ENCODE results near the gene CHD9.
A peak's percentile ranks its signal among the peaks of the same experiment; 100 is the strongest.
"Not testable (repeated sequence)": the region's sequence is repeated elsewhere in the genome, so short reads cannot be mapped to it uniquely, and the experiment has no call there.

Gene CHD9

GRCh38 chr16:53054670-53055485 is at the start of gene CHD9:
Gene CHD9 (plus strand): TSS chr16:53054991. CDS start chr16:53156090, 101,099 bp downstream.
- DNase-seq: peak; percentile 62 to 87

GRCh38 chr16:53007095-53007494 is 47.7 kb upstream of the CHD9 start:
- no peak for DNase-seq

DNA sequence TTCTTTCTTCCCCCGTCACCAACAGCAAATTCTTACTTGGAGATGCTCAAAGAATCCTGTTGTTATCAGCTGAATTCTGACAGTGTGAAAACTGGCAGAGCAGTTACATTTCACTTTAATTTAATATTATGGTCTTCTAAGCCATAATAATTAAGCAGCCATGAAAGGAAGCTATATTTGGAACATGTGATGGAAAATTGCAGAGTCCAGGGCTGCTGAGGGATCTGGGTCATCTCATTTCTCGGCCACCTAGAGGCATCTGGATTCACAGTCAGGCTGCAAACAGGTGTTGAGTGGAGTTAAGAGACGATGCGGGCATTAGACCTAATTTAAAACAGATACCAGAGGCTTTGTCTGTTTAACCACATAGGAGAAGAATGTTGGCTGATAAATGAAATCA is 40.5 kb upstream of the CHD9 start:
- DNase-seq: no peak

DNA sequence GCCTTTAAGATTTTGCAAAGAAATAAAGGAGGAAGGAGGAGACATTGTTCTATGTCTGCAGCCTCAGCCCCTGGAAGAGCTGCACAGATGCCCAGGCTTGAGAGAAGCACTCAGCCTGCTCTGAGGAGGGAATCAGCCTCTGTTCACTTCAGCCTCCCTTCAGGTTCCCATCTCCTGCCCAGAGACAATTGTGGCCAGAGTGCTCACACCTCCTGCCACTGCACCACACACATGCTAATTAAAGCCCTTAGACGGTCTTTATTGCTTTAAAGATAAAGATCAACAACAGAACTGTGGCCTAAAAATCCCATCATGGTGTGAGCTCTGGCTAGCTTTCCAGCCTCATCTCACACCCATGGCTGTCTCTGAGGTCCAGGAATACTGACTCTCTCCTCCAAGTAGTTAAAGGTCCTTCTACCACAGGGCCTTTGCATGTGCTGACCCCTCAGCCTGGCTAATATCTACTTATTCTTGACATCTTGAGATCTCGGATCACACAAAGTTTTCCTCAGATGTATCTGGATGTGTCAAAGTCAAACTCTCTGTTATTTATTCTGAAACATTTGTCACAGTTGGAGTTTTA is 35.9 kb upstream of the CHD9 start:
- no peak for DNase-seq

- DNase-seq: peak in 1 of 2 experiments; percentile 68
Observed at GRCh38 chr16:53022374-53022773, 32.4 kb upstream of the CHD9 start.

DNA sequence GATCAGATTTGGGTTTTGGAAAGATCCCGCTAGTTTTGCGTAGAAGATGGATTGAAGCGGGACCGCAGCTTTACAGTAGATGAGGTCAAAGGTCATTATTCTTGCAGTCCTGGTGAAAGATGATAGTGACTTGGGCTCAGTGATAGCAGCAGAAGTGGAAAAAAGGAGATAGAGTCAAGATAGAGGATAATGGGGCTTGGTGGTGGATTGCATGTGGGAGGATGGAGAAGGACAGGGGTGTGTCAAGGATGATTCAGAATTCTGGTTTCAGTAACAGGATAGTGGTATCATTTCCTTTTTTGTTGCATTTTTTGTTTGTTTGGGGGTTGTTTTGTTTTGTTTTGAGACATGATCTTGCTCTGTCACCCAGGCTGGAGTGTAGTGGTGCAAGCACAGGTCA is 30.7 kb upstream of the CHD9 start:
- DNase-seq: no peak

DNA sequence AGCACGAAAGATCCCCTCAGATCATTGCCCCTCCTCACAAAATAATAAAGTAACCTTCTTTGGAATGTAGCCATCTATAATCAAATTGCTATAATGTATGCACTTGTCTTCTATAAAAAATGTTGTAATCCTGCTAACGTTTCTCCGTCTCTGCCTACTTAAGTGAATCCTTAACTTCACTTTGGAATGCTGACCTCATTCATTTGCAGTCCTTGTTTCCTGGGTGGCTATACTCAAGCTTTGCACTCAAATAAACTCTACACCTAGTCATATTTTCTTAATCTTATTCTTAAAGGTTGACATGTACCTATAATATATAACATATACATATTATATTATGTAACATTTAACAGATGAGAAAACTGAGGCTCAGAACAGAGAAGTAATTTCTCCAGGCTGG is 24.8 kb upstream of the CHD9 start:
- no peak for DNase-seq

DNA sequence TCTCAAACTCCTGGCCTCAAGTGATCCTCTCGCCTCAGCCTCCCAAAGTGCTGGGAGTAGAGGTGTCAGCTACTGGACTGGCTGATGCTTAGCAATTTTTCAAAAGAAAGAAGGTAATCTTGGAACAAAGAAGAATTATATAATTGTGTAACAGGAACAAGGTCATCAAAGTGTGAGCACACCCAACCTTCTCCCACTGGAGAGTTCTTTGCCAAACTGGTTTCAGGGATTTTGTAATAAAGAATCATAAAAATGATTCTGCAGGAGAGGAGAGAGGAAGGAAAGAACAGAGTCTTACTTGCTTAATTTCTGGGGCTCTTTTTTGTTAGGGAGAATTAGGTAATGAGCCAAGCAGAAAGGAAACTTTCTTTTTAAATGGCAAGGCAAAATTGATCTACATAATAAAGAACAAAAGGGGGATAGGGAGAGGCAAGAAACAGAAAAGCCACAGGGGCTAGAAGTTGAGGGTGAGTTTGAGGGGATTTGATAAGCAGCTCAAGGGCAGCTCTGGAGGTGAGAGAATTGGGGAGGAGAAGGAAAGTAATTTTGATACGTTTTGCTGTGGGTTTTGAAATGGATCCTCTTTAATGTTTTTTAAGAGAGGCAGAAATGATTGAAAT is 23.4 kb upstream of the CHD9 start:
- no peak for DNase-seq

- no peak for DNase-seq
Observed at GRCh38 chr16:53034306-53034705, 20.5 kb upstream of the CHD9 start.

DNA sequence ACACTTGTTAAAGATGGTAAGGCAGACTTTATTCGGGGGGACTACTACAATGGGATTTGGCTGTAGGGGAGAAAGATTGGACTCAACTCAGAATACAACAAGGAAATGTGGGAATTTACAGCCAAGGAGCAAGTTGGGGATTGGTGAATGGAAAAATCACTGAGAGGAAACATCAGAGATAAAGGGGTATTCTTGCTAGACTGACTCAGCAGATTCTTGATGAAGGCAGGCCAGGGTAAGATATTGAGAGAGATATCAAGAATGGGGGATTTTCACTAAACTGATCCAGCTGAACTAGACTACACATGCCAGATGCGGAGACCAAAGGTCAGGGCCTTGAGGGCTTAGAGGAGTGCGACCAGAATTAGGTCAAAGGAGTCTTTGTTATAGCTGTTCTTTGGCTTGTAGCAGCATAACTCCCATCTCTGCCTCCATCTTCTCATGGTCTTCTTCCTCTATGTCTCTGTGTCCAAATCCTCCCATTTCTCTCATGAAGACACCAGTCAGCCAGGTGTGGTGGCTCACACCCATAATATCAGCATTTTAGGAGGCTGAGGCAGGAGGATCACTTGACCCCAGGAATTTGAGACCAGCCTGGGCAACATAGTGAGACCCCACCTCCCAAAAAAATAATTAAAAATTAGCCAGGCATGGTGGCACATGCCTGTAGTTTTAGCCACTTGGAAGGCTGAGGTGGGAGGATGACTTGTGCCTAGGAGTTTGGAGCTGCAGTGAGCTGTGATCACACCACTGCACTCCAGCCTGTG is 19.4 kb upstream of the CHD9 start:
- no peak for DNase-seq

DNA sequence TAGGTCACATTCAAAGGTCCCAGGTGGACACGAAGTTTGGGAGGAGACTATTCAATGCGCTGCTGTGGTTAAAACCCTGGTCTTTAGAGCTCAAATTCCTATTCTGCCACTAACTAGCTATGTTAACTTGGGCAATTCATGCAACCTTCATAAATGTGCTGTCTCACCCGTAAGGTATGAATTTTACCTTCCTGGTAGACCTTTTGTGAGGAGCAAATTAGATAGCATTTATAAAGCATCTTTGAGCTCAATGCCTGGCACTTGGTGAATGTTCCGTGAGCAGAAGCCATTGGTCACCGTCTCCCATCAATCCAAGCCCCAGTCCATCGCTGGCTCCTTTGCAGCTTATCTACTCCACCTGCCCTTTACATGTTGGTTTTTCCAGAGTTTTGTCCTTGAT is 18.7 kb upstream of the CHD9 start:
- no peak for DNase-seq

GRCh38 chr16:53036711-53037110 is 18.1 kb upstream of the CHD9 start:
- not testable (repeated sequence) for DNase-seq

- DNase-seq: no peak
Observed at GRCh38 chr16:53040788-53041187, 14.0 kb upstream of the CHD9 start.

DNA sequence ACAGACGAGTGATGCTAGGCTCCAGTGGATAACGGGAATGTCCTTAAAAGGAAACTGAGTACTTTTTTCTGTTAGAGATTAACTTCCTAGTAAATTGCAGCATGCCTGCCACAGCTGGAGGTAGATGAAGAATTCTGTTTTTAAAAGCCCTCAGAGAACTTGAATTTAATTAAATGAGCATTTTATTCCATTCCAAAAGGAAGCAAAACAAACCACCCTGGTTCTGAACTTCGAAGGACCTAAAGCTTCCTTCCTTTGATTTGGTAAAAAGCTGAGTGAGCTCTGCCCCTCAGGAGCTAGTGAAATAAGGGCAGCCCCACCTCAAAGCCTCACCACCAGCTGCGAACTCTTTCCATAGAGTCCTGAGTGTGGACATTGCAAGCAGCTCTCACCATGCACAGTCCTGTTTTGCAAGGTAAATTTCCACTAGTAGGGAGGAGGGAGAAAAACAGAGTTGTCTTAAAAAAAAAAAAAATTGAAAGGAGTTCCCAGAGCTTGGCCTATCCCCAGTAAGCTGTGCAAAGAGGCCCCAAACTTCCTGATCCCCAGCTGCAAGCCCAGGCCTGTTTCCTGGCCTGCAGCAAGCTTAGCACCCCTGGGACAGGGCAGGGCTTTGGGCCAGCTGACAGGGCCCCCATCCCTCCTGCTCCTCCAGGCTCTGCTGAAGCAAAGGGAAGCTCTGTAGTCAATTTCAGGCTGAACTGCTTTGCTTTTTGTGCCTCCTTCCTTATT is 13.3 kb upstream of the CHD9 start:
- peak; percentile 90 to 93 for DNase-seq

GRCh38 chr16:53042235-53042701 is 12.5 kb upstream of the CHD9 start:
- DNase-seq: no peak

DNA sequence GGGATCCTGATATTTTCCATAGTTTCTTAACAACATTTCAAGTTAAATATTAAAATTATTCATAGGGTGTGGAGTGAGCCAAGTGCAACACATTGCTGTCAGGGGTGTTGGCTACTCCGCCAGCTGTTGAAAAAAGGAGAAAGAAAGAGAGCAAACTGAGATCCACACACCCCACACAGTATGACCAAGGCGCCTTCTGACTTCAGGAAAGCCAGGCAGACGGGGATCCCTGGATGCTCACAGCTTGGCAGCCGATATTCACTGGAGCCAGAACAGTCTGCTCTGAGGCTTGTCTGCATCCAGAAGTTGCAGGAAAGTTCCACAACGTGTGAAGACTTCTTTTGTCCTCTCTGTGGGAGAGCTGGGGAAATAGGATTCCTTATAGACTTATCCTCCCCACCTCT is 11.4 kb upstream of the CHD9 start:
- DNase-seq: peak in 1 of 2 experiments; percentile 21

GRCh38 chr16:53043986-53044601 is 10.7 kb upstream of the CHD9 start:
- DNase-seq: peak; percentile 74 to 78

- no peak for DNase-seq
Observed at GRCh38 chr16:53045341-53046220, 9.2 kb upstream of the CHD9 start.

GRCh38 chr16:53047515-53047914 is 7.3 kb upstream of the CHD9 start:
- not testable (repeated sequence) for DNase-seq

DNA sequence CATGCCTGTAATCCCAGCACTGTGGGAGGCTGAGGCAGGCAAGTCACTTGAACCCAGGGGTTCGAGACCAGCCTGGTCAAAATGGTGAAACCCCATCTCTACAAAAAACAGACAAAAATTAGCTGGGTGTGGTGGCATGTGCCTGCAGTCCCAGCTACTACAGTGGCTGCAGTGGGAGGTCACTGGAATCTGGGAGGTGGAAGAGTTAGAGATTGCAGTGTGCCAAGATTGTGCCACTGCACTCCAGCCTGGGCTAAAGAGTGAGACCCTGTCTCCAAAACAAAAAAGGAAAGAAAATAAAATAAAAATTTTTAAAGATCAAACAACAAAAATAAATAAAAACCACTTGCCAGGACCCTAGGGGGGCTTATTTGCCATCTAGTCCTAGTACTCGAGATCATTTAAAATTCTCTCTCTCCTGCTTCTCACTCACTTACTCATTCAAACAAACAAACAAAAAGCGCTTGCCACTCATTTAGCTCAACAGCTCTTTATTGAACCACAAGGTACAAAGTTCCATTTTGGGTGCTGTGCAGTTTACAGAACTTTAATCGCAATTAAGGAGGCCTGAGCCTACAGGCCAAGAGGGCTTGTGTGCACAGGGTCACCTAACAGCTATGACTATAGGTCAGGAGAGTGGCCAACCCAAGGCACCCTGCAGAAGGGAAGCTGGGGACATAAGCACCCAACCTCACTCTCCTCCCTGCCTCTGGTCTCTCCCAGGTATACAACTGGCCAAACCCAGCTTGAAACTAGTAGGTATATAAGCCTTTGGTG is 6.5 kb upstream of the CHD9 start:
- DNase-seq: no peak
